Small intestine (tissue), 7 donors: ENCODE data around the gene ZNF20. TPM values are rescaled to one million over a fixed set of nuclear protein-coding genes. Genes with fewer than 3 reads are reported as not detected.
"Not testable (repeated sequence)": the region's sequence is repeated elsewhere in the genome, so short reads cannot be mapped to it uniquely, and the experiment has no call there.

Experiments used
- DNase-seq, 2 donors: peaks; one replicate each; pipeline versions ENCODE4 v3.0.0 to v3.0.0-alpha.2; 2013
- FAIRE-seq: peaks from 2 replicates; lab custom pipeline; 2012; peaks lifted over from hg19 to GRCh38; lab: Jason Lieb, UNC
- H3K27ac ChIP-seq, 3 donors: one replicate each; pipeline ENCODE4 v1.5.1; 2013; ENCODE audit warnings: low read length in 2 of 3, mild to moderate bottlenecking in 2 of 3, control low read depth in 1 of 3, inconsistent platforms in 1 of 3, low read depth in 1 of 3, moderate library complexity in 1 of 3
- H3K27me3 ChIP-seq, 3 donors: one replicate each; pipeline ENCODE4 v1.6.1; 2013; ENCODE audit warnings: low read length in 3 of 3, inconsistent platforms in 1 of 3; ENCODE audit not compliant: control insufficient read depth in 3 of 3, insufficient read depth in 3 of 3
- H3K36me3 ChIP-seq, 3 donors: one replicate each; pipeline ENCODE4 v1.6.1; 2013; ENCODE audit warnings: low read length in 3 of 3, inconsistent platforms in 1 of 3, low read depth in 1 of 3, mild to moderate bottlenecking in 1 of 3, moderate library complexity in 1 of 3; ENCODE audit not compliant: control insufficient read depth in 3 of 3, insufficient read depth in 2 of 3
- H3K4me1 ChIP-seq, 3 donors: one replicate each; pipeline ENCODE4 v1.6.1; 2013; ENCODE audit warnings: low read length in 2 of 3, inconsistent platforms in 1 of 3, low read depth in 1 of 3, mild to moderate bottlenecking in 1 of 3, moderate library complexity in 1 of 3; ENCODE audit not compliant: control insufficient read depth in 3 of 3, insufficient read depth in 2 of 3
- H3K4me3 ChIP-seq, 3 donors: one replicate each; pipeline ENCODE4 v1.5.1; 2013; ENCODE audit warnings: low read length in 3 of 3, control low read depth in 1 of 3, inconsistent platforms in 1 of 3, low read depth in 1 of 3, mild to moderate bottlenecking in 1 of 3, moderate library complexity in 1 of 3
- H3K9me3 ChIP-seq, 2 donors: one replicate each; pipeline ENCODE4 v1.6.1; 2013; ENCODE audit warnings: low read depth in 1 of 2, low read length in 1 of 2; ENCODE audit not compliant: control insufficient read depth in 2 of 2, insufficient read depth in 1 of 2
- WGBS, 3 donors: extraction: QIAGEN DNeasy Blood & Tissue Kit; methylation state at CpG; one replicate each; pipeline ENCODE4 v1.1.7; 2013; 5-methylcytosine and 5-hydroxymethylcytosine counted together
- polyA plus RNA-seq, 4 donors: library from polyadenylated mRNA; stranded (reverse) in 3 of 4; unstranded in 1 of 4; fragments of 200-250 nt in 3 of 4; fragments of 120-200 nt in 1 of 4; gene quantifications; one replicate each; pipeline versions ENCODE4 v1.2.1 to v1.2.3, GENCODE V29; 2013
- donor health status: healthy with polysubstance abuse.
- donor health status: control.
- donor health status: control.
- donor health status: Bipolar disorder and iron deficiency.
- donor health status: healthy.

The ZNF20 gene
- polyA plus RNA-seq, 4 donors: 2.4 to 7.0 (median 3.5) TPM

DNA sequence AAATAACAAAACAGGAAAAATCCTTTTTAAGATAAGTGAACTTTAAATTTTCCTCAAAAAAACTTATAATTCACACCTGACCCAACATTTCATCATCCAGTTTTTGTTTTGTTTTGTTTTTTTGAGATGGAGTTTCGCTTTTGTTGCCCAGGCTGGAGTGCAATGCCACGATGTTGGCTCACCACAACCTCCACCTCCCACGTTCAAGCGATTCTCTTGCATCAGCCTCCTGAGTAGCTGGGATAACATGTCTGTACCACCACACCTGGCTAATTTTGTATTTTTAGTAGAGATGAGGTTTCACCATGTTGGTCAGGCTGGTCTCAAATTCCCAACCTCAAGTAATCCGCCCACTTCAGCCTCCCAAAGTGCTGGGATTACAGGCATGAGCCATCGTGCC is 56.8 kb downstream of the ZNF20 start:
- WGBS, 3 donors: 93 to 95% (median 94%) methylated on average over 6 of the region's 6 CpGs
- not testable (repeated sequence) for DNase-seq, FAIRE-seq, H3K4me1 ChIP-seq, H3K36me3 ChIP-seq, H3K27me3 ChIP-seq, H3K4me3 ChIP-seq, H3K27ac ChIP-seq
- H3K9me3 ChIP-seq: peaks cover 1 to 80% of the 10 kb centered on the region in 2 donors

Other genes with a start within 250 kb of the ZNF20 start
- gene ZNF700, start 215.2 kb downstream of the ZNF20 start, polyA plus RNA-seq: 10 to 100 TPM in 3 of 4 donors, 1 to 10 TPM in 1; 7.3 to 24.6 (median 15.6) TPM
- gene ZNF763, start 175.3 kb downstream of the ZNF20 start, polyA plus RNA-seq: 1 to 10 TPM; 1.9 to 5.1 (median 3.5) TPM
- 1 to 10 TPM in 2 of 4 donors, under 1 TPM in 2; 0.22 to 7.0 (median 0.96) TPM for gene ZNF433, start 104.7 kb downstream of the ZNF20 start, polyA plus RNA-seq
- gene ZNF878, start 87.4 kb downstream of the ZNF20 start, polyA plus RNA-seq: under 1 TPM in 2 of 4 donors, not detected in 2; 0.15 to 0.50 TPM
- 10 to 100 TPM in 1 of 4 donors, 1 to 10 TPM in 3; 1.6 to 17.1 (median 2.4) TPM for gene ZNF844, start 75.6 kb downstream of the ZNF20 start, polyA plus RNA-seq
- gene ZNF625, start 16.4 kb upstream of the ZNF20 start, polyA plus RNA-seq: 1 to 10 TPM in 2 of 4 donors, not detected in 2; 1.3 to 4.8 TPM
- 10 to 100 TPM in 1 of 4 donors, 1 to 10 TPM in 3; 2.7 to 11.1 (median 3.2) TPM for gene ZNF136, start 22.7 kb upstream of the ZNF20 start, polyA plus RNA-seq
- 10 to 100 TPM in 2 of 4 donors, 1 to 10 TPM in 2; 6.4 to 15.6 (median 11.8) TPM for gene ZNF44, start 154.5 kb upstream of the ZNF20 start, polyA plus RNA-seq
- gene ZNF563, start 193.3 kb upstream of the ZNF20 start, polyA plus RNA-seq: 1 to 10 TPM in 2 of 4 donors, under 1 TPM in 2; 0.54 to 4.1 (median 1.2) TPM
- 1 to 10 TPM in 2 of 4 donors, not detected in 2; 1.0 to 3.0 TPM for gene ZNF442, start 225.3 kb upstream of the ZNF20 start, polyA plus RNA-seq